Astrocyte (in vitro differentiated cells and primary cell): ENCODE results near the gene ANO3. TPM values are rescaled to one million over a fixed set of nuclear protein-coding genes. Genes with fewer than 3 reads are reported as not detected.

Experiments used
- DNase-seq: peaks from one replicate; pipeline ENCODE4 v3.0.0-alpha.2; 2010; ENCODE audit warnings: low read depth
- FAIRE-seq: peaks from 2 replicates; lab custom pipeline; 2011; peaks lifted over from hg19 to GRCh38; lab: Jason Lieb, UNC
- H2AFZ ChIP-seq: 2 replicates; pipeline ENCODE4 v1.6.0; 2012; ENCODE audit warnings: low read depth, low read length, inconsistent platforms
- H3K27ac ChIP-seq: 2 replicates; pipeline ENCODE4 v1.5.1; 2011; ENCODE audit warnings: low read depth, low read length, inconsistent platforms
- H3K27me3 ChIP-seq: 2 replicates; pipeline ENCODE4 v1.6.0; 2011; ENCODE audit warnings: low read length, inconsistent platforms; ENCODE audit not compliant: insufficient read depth
- H3K36me3 ChIP-seq: 2 replicates; pipeline ENCODE4 v1.5.1; 2011; ENCODE audit warnings: low read length, inconsistent platforms; ENCODE audit not compliant: insufficient read depth
- H3K4me1 ChIP-seq: 2 replicates; pipeline ENCODE4 v1.5.1; 2011; ENCODE audit warnings: low read length, inconsistent platforms; ENCODE audit not compliant: insufficient read depth
- H3K4me2 ChIP-seq: 2 replicates; pipeline ENCODE4 v1.6.0; 2012; ENCODE audit warnings: low read length, inconsistent platforms
- H3K4me3 ChIP-seq: 2 replicates; pipeline ENCODE4 v1.5.1; 2011; ENCODE audit warnings: low read depth, mild to moderate bottlenecking, low read length, inconsistent platforms; ENCODE audit not compliant: insufficient read depth
- H3K79me2 ChIP-seq: 2 replicates; pipeline ENCODE4 v1.6.0; 2012; ENCODE audit warnings: mild to moderate bottlenecking, low read length, inconsistent platforms; ENCODE audit not compliant: insufficient read depth
- H3K9ac ChIP-seq: 2 replicates; pipeline ENCODE4 v1.6.0; 2012; ENCODE audit warnings: mild to moderate bottlenecking, low read length, inconsistent platforms
- H3K9me3 ChIP-seq: 2 replicates; pipeline ENCODE4 v1.5.1; 2012; ENCODE audit warnings: low read depth, mild to moderate bottlenecking, low read length, inconsistent platforms; ENCODE audit not compliant: insufficient read depth
- H4K20me1 ChIP-seq: 2 replicates; pipeline ENCODE4 v1.6.0; 2012; ENCODE audit warnings: low read length, inconsistent platforms; ENCODE audit not compliant: insufficient read depth
- H3K27ac Mint-ChIP-seq: one replicate; pipeline ENCODE4 v1.8.0; 2021; ENCODE audit warnings: mild to moderate bottlenecking, mixed read lengths; ENCODE audit not compliant: unreplicated experiment
- H3K27me3 Mint-ChIP-seq: one replicate; pipeline ENCODE4 v1.8.0; 2021; ENCODE audit warnings: low read depth, mixed read lengths; ENCODE audit not compliant: unreplicated experiment
- H3K36me3 Mint-ChIP-seq: one replicate; pipeline ENCODE4 v1.8.0; 2021; ENCODE audit warnings: low read depth, mixed read lengths; ENCODE audit not compliant: unreplicated experiment
- H3K4me1 Mint-ChIP-seq: one replicate; pipeline ENCODE4 v1.8.0; 2021; ENCODE audit warnings: low read depth, mixed read lengths; ENCODE audit not compliant: unreplicated experiment
- H3K4me3 Mint-ChIP-seq: one replicate; pipeline ENCODE4 v1.8.0; 2021; ENCODE audit warnings: mild to moderate bottlenecking, moderate library complexity, mixed read lengths; ENCODE audit not compliant: unreplicated experiment
- H3K9me3 Mint-ChIP-seq: one replicate; pipeline ENCODE4 v1.8.0; 2021; ENCODE audit warnings: mild to moderate bottlenecking, mixed read lengths; ENCODE audit not compliant: unreplicated experiment
- CTCF ChIP-seq: IDR thresholded peaks from 2 replicates; pipeline ENCODE4 v1.5.1; 2011; ENCODE audit warnings: low read depth, mild to moderate bottlenecking, inconsistent platforms, low read length, moderate library complexity; ENCODE audit not compliant: insufficient read depth
- EZH2 ChIP-seq: IDR thresholded peaks from 2 replicates; pipeline ENCODE4 v1.6.1; 2012; ENCODE audit warnings: mild to moderate bottlenecking, low read length, inconsistent platforms; ENCODE audit not compliant: insufficient read depth
- total RNA-seq: library from RNA; stranded (reverse); gene quantifications from 2 replicates; pipeline ENCODE4 v1.2.1, GENCODE V29; 2021

The ANO3 gene
- total RNA-seq, 1 donor from 2014 or later: 0.11 TPM

- Mint-ChIP-seq H3K27ac (no peak overlapping the region), H3K27me3 (no peaks in the 10 kb centered on the region), H3K4me3 (no peak overlapping the region), H3K36me3 (no peaks in the 10 kb centered on the region), H3K4me1 (peaks cover 5% of the 10 kb centered on the region), H3K9me3 (no peaks in the 10 kb centered on the region)
- FAIRE-seq (no peak), DNase-seq (no peak)
- Histone ChIP-seq H3K4me1 (no peaks in the 10 kb centered on the region), H3K36me3 (no peaks in the 10 kb centered on the region), H3K9ac (no peak overlapping the region), H3K79me2 (no peaks in the 10 kb centered on the region), H4K20me1 (no peaks in the 10 kb centered on the region), H2AFZ (no peak overlapping the region), H3K4me2 (no peak overlapping the region), H3K27ac (no peak overlapping the region), H3K9me3 (no peaks in the 10 kb centered on the region), H3K4me3 (no peak overlapping the region), H3K27me3 (no peaks in the 10 kb centered on the region)
- TF ChIP-seq CTCF (no peak), EZH2 (no peak)
These were observed 10.4 kb upstream of the ANO3 start for GRCh38 chr11:26321516-26321915.

GRCh38 chr11:26322335-26323067 lies 9.4 kb upstream of the ANO3 start:
- Histone ChIP-seq H3K9ac (no peak overlapping the region), H3K4me2 (no peak overlapping the region), H3K9me3 (no peaks in the 10 kb centered on the region), H3K79me2 (no peaks in the 10 kb centered on the region), H3K27me3 (no peaks in the 10 kb centered on the region), H3K36me3 (no peaks in the 10 kb centered on the region), H3K27ac (no peak overlapping the region), H3K4me1 (no peaks in the 10 kb centered on the region), H2AFZ (no peak overlapping the region), H4K20me1 (no peaks in the 10 kb centered on the region), H3K4me3 (no peak overlapping the region)
- no peaks in the 10 kb centered on the region for H3K9me3 Mint-ChIP-seq
- no peak overlapping the region for H3K27ac Mint-ChIP-seq
- no peak overlapping the region for H3K4me3 Mint-ChIP-seq
- TF ChIP-seq CTCF: no peak
- no peak for TF ChIP-seq EZH2
- H3K36me3 Mint-ChIP-seq: no peaks in the 10 kb centered on the region
- no peaks in the 10 kb centered on the region for H3K27me3 Mint-ChIP-seq
- H3K4me1 Mint-ChIP-seq: peaks cover 5% of the 10 kb centered on the region
- FAIRE-seq (no peak), DNase-seq (no peak)

- DNase-seq: no peak
- Mint-ChIP-seq H3K4me1 (peaks cover 5% of the 10 kb centered on the region), H3K27me3 (no peaks in the 10 kb centered on the region), H3K27ac (no peak overlapping the region), H3K4me3 (no peak overlapping the region), H3K9me3 (no peaks in the 10 kb centered on the region), H3K36me3 (no peaks in the 10 kb centered on the region)
- no peak overlapping the region for H2AFZ ChIP-seq
- no peak for TF ChIP-seq CTCF
- no peak for TF ChIP-seq EZH2
- no peaks in the 10 kb centered on the region for H3K27me3 ChIP-seq
- no peaks in the 10 kb centered on the region for H3K79me2 ChIP-seq
- no peaks in the 10 kb centered on the region for H3K36me3 ChIP-seq
- no peak overlapping the region for H3K4me3 ChIP-seq
- no peaks in the 10 kb centered on the region for H3K4me1 ChIP-seq
- no peak for FAIRE-seq
- no peak overlapping the region for H3K4me2 ChIP-seq
- no peaks in the 10 kb centered on the region for H3K9me3 ChIP-seq
- no peak overlapping the region for H3K9ac ChIP-seq
- no peaks in the 10 kb centered on the region for H4K20me1 ChIP-seq
- H3K27ac ChIP-seq: no peak overlapping the region
These were observed 8.1 kb upstream of the ANO3 start for GRCh38 chr11:26323837-26324236.
